Measurements from ENCODE around the gene HOXD1.

Gene HOXD1

DNA sequence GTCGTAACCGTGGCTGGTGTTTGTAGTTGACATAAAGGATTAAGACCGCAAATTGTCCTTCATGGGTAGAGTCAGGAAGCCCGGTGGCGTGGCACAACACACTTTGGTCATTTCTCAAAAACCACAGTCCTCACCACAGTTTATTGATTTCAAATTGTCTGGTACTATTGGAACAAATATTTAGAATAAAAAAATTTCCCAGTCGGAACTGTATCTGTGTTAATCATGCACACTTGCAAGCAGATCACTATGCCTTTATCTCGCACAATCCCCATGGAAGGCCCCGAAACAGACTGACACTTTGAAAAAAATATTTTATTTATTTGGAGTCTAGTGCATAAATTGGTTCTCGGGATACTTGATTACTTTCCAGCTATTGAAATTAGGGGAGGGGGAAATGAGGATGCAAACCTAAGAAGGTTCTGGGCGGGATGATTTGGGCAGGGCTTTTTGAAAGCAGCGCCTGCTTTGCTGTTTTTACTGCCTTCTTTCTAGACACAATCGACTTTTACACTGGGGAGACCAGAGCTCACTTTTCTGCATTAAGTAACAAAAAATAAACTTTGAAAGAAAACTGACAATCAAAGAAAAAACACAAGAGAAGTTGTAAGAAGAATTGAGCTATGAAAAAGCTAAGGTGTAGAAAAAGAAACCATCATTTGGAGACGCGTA lies 15.4 kb upstream of the HOXD1 start:
- no peak for TF ChIP-seq CTCF (IDR thresholded peaks at IDR 0.05; ENCODE audit: low read depth, low read length, missing control alignments)
- in situ Hi-C loops (cut with HindIII; ENCODE audit: low sequenced_read_pairs), result no loop called here
- no peak for DNase-seq (ENCODE audit: low read depth)
- no peak overlapping the region for H3K4me3 ChIP-seq (ENCODE audit: low read depth, low read length)

DNA sequence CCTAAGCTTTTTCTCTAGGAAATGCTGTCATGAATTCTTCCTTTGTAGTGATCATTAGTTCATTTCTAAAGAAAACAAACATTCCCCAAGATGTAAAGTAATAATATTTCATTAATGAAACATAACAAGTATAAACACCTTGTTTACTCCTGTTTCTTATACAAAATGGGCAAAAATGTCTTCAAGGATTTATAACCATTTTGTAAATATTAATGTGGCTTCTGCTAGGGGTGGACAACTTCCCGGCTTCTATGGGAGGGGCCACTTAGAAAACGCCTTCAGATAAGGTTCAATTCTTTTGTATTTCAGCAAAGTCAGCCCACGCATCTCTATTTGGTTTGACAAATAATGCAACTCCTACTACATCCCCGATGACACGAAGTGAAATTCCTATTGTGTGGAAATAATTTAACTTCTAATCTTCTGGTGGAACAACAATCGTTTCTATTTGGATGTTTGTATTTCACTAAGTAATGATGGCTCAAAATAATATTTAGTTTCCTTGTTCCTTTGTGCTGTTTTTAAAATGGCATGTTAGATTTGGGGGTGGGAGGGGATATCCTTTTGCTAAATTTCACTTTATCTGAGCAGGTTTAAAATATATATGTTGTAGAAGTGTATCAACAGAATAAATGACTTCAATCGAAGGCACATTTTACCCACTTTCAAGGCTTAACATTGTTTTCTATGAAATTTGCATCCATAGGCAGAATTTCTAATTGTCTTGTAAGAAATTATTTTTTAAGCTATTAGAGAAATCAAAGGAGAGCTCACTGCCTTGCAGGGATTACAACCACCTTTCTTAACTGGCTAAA lies 14.7 kb upstream of the HOXD1 start:
- no peak for TF ChIP-seq CTCF (IDR thresholded peaks at IDR 0.05; ENCODE audit: low read depth, low read length, missing control alignments)
- no peak overlapping the region for H3K4me3 ChIP-seq (ENCODE audit: low read depth, low read length)
- DNase-seq (ENCODE audit: low read depth), result no peak
- in situ Hi-C loops (cut with HindIII; ENCODE audit: low sequenced_read_pairs), result no loop called here

GRCh38 chr2:176174382-176174823 lies 14.1 kb upstream of the HOXD1 start:
- TF ChIP-seq CTCF (IDR thresholded peaks at IDR 0.05; ENCODE audit: low read depth, low read length, missing control alignments), result no peak
- in situ Hi-C loops (cut with HindIII; ENCODE audit: low sequenced_read_pairs), result no loop called here
- no peak for DNase-seq (ENCODE audit: low read depth)
- no peak overlapping the region for H3K4me3 ChIP-seq (ENCODE audit: low read depth, low read length)

DNA sequence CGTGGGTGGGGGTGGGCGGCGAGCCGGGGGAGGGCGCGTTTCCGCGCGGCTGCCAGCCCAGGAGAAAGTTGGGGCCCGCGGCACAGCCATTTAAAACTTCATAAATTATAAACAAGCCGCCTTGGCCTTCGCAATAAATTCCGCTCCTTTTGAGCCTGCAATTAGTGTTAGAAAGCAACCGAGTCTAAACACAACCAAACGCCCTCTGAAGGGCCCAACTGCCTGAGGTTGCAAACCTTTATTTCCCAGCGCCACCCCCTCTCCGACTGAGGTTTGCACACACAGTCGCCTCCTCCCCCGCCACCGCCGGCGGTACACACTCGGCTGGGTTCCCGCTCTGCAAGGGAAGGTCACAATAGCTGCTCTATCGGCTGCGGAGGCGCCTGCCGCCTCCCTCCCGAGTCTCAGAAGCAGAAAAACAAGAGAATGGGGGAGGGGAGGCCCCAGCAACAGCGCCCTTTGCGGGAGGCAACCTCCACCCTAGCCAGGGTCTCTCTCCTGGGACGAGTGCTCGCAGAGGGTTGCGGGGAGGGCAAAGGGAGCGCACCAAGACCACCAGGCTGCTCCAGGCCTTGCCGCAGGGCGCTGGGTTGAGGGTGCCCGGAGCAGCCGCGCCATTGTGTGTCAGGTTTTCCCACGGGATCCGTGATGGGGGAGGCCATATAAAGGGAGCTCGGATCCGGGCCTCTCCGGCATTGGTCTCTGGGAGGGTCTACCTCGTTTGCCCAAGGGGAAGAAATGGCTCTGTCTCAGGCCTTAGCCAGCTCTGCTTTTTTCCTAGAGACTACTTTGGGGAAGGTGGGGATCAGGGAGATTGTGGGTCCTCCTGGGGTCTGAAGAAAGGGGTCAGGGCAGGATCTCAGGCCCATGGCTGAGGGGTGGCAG lies 13.4 kb upstream of the HOXD1 start:
- in situ Hi-C loops (cut with HindIII; ENCODE audit: low sequenced_read_pairs), result no loop called here
- H3K4me3 ChIP-seq (ENCODE audit: low read depth, low read length), result no peak overlapping the region
- no peak for DNase-seq (ENCODE audit: low read depth)
- no peak for TF ChIP-seq CTCF (IDR thresholded peaks at IDR 0.05; ENCODE audit: low read depth, low read length, missing control alignments)

GRCh38 chr2:176175709-176176607 lies 12.5 kb upstream of the HOXD1 start:
- TF ChIP-seq CTCF (IDR thresholded peaks at IDR 0.05; ENCODE audit: low read depth, low read length, missing control alignments), result no peak
- in situ Hi-C loops (cut with HindIII; ENCODE audit: low sequenced_read_pairs), result no loop called here
- DNase-seq (ENCODE audit: low read depth), result no peak
- H3K4me3 ChIP-seq (ENCODE audit: low read depth, low read length), result no peak overlapping the region

Data from astrocyte of the cerebellum (primary cell).